Measurements from ENCODE around the gene CTRL.

DNA sequence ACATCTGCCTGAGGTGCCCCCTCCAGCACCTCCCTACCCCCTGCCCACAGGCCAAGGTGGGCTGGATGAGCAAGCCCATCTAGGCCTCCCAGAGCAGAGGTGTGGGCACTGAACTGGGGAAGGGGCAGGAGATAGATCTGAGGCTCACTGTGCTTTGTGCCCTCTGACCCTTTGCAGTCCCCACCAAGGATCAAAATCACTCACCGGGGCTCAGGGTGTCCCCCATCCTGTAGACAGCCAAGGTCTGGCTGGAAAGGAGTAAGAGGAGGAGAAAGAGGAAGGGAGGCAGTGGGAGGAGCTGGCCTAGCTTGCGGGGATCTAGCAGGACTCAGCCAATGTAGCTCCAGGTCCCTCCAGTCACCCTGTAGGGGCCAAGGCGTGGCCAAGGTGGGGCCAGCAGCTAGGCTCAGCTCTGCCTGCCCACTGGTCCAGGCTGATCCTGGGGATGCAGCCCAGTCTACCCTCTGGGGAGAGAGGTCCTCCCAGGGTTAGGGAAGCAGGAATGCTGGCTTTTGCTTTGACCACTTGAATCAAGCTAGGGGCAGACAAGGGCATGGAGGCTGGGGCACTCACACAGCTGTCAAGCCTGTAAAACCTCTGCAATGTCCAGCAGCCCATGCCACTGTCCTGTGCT, 35.0 kb upstream of the CTRL start:
- no peak for TF ChIP-seq SP1 (IDR thresholded peaks at IDR 0.05)
- no peak for TF ChIP-seq CTCF (IDR thresholded peaks at IDR 0.05; ENCODE audit: low read depth, low read length, missing input control)
- no peak for TF ChIP-seq RXRA (IDR thresholded peaks at IDR 0.05)
- no peak for TF ChIP-seq TAF1 (conservative IDR thresholded peaks at IDR 0.05)
- no peak for TF ChIP-seq JUND (IDR thresholded peaks at IDR 0.05)
- no peak for TF ChIP-seq FOXA1 (IDR thresholded peaks at IDR 0.05)
- no peak for TF ChIP-seq RAD21 (IDR thresholded peaks at IDR 0.05)
